ENCODE measurements around the gene SRGAP1.

- TF ChIP-seq CTCF (IDR thresholded peaks at IDR 0.05): no peak
- TF ChIP-seq EZH2 (IDR thresholded peaks at IDR 0.05): no peak
Observed at GRCh38 chr12:64145226-64145625, 300.7 kb downstream of the SRGAP1 start.
